Natural killer cell (primary cell): ENCODE results near the gene ADAMTS7. TPM values are rescaled to one million over a fixed set of nuclear protein-coding genes. Genes with fewer than 3 reads are reported as not detected.

Experiments
- ATAC-seq, 3 donors: fragments of 150-1000 bp in 2 of 3; fragments of 200-7000 bp in 1 of 3; cut with Tn5 transposase; 1 replicate in 1 of 3; 2 replicates in 2 of 3; pipeline ENCODE4 v1.10.0; 2021; ENCODE audit warnings: mild to moderate bottlenecking in 2 of 3, moderate library complexity in 2 of 3
- DNase-seq, 2 donors: peaks; one replicate each; pipeline versions ENCODE4 v3.0.0 to v3.0.0-alpha.2; 2013 to 2021; ENCODE audit warnings: mixed read lengths in 1 of 2
- H3K27ac ChIP-seq: one replicate; pipeline ENCODE4 v1.5.1; 2013; ENCODE audit warnings: mild to moderate bottlenecking, low read length
- H3K27me3 ChIP-seq: one replicate; pipeline ENCODE4 v1.6.1; 2013; ENCODE audit warnings: low read length; ENCODE audit not compliant: control insufficient read depth, insufficient read depth
- H3K36me3 ChIP-seq: one replicate; pipeline ENCODE4 v1.6.1; 2013; ENCODE audit warnings: low read length; ENCODE audit not compliant: control insufficient read depth, insufficient read depth
- H3K4me1 ChIP-seq: one replicate; pipeline ENCODE4 v1.6.1; 2013; ENCODE audit warnings: low read length; ENCODE audit not compliant: control insufficient read depth, insufficient read depth
- H3K4me3 ChIP-seq: one replicate; pipeline ENCODE4 v1.5.1; 2013; ENCODE audit warnings: low read length
- H3K9me3 ChIP-seq: one replicate; pipeline ENCODE4 v1.6.1; 2013; ENCODE audit warnings: low read length; ENCODE audit not compliant: control insufficient read depth, insufficient read depth
- H3K27ac Mint-ChIP-seq, 2 donors: one replicate each; pipeline ENCODE4 v1.8.0; 2022; ENCODE audit warnings: mild to moderate bottlenecking in 2 of 2, mixed read lengths in 2 of 2, moderate library complexity in 1 of 2
- H3K27me3 Mint-ChIP-seq, 2 donors: one replicate each; pipeline ENCODE4 v1.8.0; 2022; ENCODE audit warnings: low read depth in 2 of 2, mixed read lengths in 2 of 2
- H3K36me3 Mint-ChIP-seq: one replicate; pipeline ENCODE4 v1.8.0; 2022; ENCODE audit warnings: mixed read lengths
- H3K4me1 Mint-ChIP-seq, 2 donors: one replicate each; pipeline ENCODE4 v1.8.0; 2022; ENCODE audit warnings: mixed read lengths in 2 of 2
- H3K4me3 Mint-ChIP-seq: one replicate; pipeline ENCODE4 v1.8.0; 2022; ENCODE audit warnings: mild to moderate bottlenecking, moderate library complexity, mixed read lengths
- H3K9me3 Mint-ChIP-seq, 2 donors: one replicate each; pipeline ENCODE4 v1.8.0; 2022; ENCODE audit warnings: mixed read lengths in 2 of 2
- CTCF ChIP-seq: fragments of 200-600 bp; IDR thresholded peaks from one replicate; pipeline ENCODE4 v1.8.0; 2022; ENCODE audit warnings: antibody characterized with exemption
- WGBS: methylation state at CpG from one replicate; pipeline ENCODE4 v1.1.7; 2013; ENCODE audit warnings: missing lambda C conversion rate; ENCODE audit not compliant: insufficient coverage; 5-methylcytosine and 5-hydroxymethylcytosine counted together
- intact Hi-C: fragments of 100-400 bp; cut with micrococcal nuclease; formaldehyde crosslinking; loops from one replicate; pipeline ENCODE4 v1.14.2; 2022
- total RNA-seq, 4 donors: library from RNA; stranded (reverse); fragments of 120-200 nt in 1 of 4; gene quantifications; one replicate each; pipeline versions ENCODE4 v1.2.3 to v1.2.4, GENCODE V29; 2013 to 2022

The ADAMTS7 gene
- total RNA-seq, 3 donors from 2014 or later (not counting 1 experiment from before 2014, with no cell fraction given) = 0.10 to 0.16 TPM; not detected in 1

- Histone ChIP-seq H3K27me3 (peaks cover 2% of the 10 kb centered on the region), H3K4me1 (no peaks in the 10 kb centered on the region), H3K36me3 (no peaks in the 10 kb centered on the region), H3K9me3 (no peaks in the 10 kb centered on the region), H3K27ac (no peak overlapping the region), H3K4me3 (no peak overlapping the region)
- DNase-seq = peak; percentile 54 to 75
- Mint-ChIP-seq H3K4me3 (no peak overlapping the region), H3K9me3 (no peaks in the 10 kb centered on the region), H3K27ac (no peak overlapping the region), H3K27me3 (peaks cover 25 to 54% of the 10 kb centered on the region in 2 donors), H3K4me1 (peaks cover 12 to 21% of the 10 kb centered on the region in 2 donors), H3K36me3 (no peaks in the 10 kb centered on the region)
- 11% methylated on average over 21 of the region's 21 CpGs for WGBS
- TF ChIP-seq CTCF = peak; percentile 86
- intact Hi-C loops = loop anchor here (1.0 kb wide), 1 partner anchor 91 kb away; no protein-coding TSS in a partner anchor
- ATAC-seq = peak; percentile 85 to 97 (median 89)
Observed at GRCh38 chr15:78709263-78709882, 101.9 kb downstream of the ADAMTS7 start.

Other genes with a start within 250 kb of the ADAMTS7 start
- gene CHRNA5, start 245.9 kb downstream of the ADAMTS7 start, total RNA-seq = under 1 TPM; 0.23 to 0.45 (median 0.42) TPM
- not detected for gene CHRNA3, start 190.5 kb downstream of the ADAMTS7 start, total RNA-seq
- not detected for gene CHRNB4, start 170.3 kb downstream of the ADAMTS7 start, total RNA-seq
- 100 to 1,000 TPM; 316 to 348 (median 329) TPM for gene MORF4L1, start 61.4 kb upstream of the ADAMTS7 start, total RNA-seq
- 10 to 100 TPM in 1 of 3 donors, 1 to 10 TPM in 2; 8.8 to 18.1 (median 9.7) TPM for gene CTSH, start 133.6 kb upstream of the ADAMTS7 start, total RNA-seq